Fibroblast of mammary gland (primary cell): ENCODE measurements around the gene MTARC1.
A peak's percentile ranks its signal among the peaks of the same experiment; 100 is the strongest.

Source experiments
- DNase-seq: peaks from one replicate; pipeline ENCODE4 v3.0.0-alpha.2; 2010; ENCODE audit warnings: low read depth
- H3K4me3 ChIP-seq: 2 replicates; pipeline ENCODE4 v1.5.1; 2011; ENCODE audit warnings: low read depth, mild to moderate bottlenecking, low read length, moderate library complexity; ENCODE audit not compliant: control insufficient read depth
- CTCF ChIP-seq: conservative IDR thresholded peaks from 2 replicates; pipeline ENCODE4 v1.5.1; 2011; ENCODE audit warnings: low read depth, low read length, inconsistent platforms; ENCODE audit not compliant: control insufficient read depth, insufficient read depth

The MTARC1 gene

GRCh38 chr1:220768126-220768601 lies 18.5 kb upstream of the MTARC1 start:
- DNase-seq: no peak
- no peak overlapping the region for H3K4me3 ChIP-seq
- TF ChIP-seq CTCF: no peak

- no peak overlapping the region for H3K4me3 ChIP-seq
- TF ChIP-seq CTCF: no peak
- no peak for DNase-seq
These were observed 17.5 kb upstream of the MTARC1 start for GRCh38 chr1:220769205-220769604.

GRCh38 chr1:220770245-220770913 lies 16.3 kb upstream of the MTARC1 start:
- no peak for DNase-seq
- no peak overlapping the region for H3K4me3 ChIP-seq
- TF ChIP-seq CTCF: no peak

- TF ChIP-seq CTCF: no peak
- no peak overlapping the region for H3K4me3 ChIP-seq
- no peak for DNase-seq
These were observed 13.9 kb upstream of the MTARC1 start for GRCh38 chr1:220772846-220773245.

GRCh38 chr1:220775240-220775853 lies 11.4 kb upstream of the MTARC1 start:
- peak; percentile 68 for TF ChIP-seq CTCF
- H3K4me3 ChIP-seq: no peak overlapping the region
- peak; percentile 37 for DNase-seq

- TF ChIP-seq CTCF: no peak
- H3K4me3 ChIP-seq: no peak overlapping the region
- DNase-seq: no peak
These were observed 10.5 kb upstream of the MTARC1 start for GRCh38 chr1:220776254-220776653.
